Osteoblast (primary cell): ENCODE measurements around the gene SKA2. TPM values are rescaled to one million over a fixed set of nuclear protein-coding genes. Genes with fewer than 3 reads are reported as not detected.

Experiments
- DNase-seq: peaks from one replicate; pipeline ENCODE4 v3.0.0; 2011; ENCODE audit warnings: low spot score, mixed read lengths; ENCODE audit not compliant: insufficient read length; ENCODE audit errors: missing footprints
- H2AFZ ChIP-seq: 2 replicates; pipeline ENCODE4 v1.6.0; 2011; ENCODE audit warnings: mild to moderate bottlenecking, low read length
- H3K27ac ChIP-seq: 2 replicates; pipeline ENCODE4 v1.5.1; 2011; ENCODE audit warnings: mild to moderate bottlenecking, low read depth, low read length, moderate library complexity
- H3K27me3 ChIP-seq: 2 replicates; pipeline ENCODE4 v1.6.0; 2012; ENCODE audit warnings: mild to moderate bottlenecking, control low read depth, inconsistent platforms, low read length, moderate library complexity; ENCODE audit not compliant: insufficient read depth
- H3K36me3 ChIP-seq: 2 replicates; pipeline ENCODE4 v1.5.1; 2011; ENCODE audit warnings: mild to moderate bottlenecking, low read length, control low read depth, moderate library complexity; ENCODE audit not compliant: insufficient read depth
- H3K4me1 ChIP-seq: 2 replicates; pipeline ENCODE4 v1.5.1; 2011; ENCODE audit warnings: mild to moderate bottlenecking, low read length, control low read depth, moderate library complexity; ENCODE audit not compliant: insufficient read depth
- H3K4me2 ChIP-seq: 2 replicates; pipeline ENCODE4 v1.6.0; 2011; ENCODE audit warnings: mild to moderate bottlenecking, low read length; ENCODE audit not compliant: insufficient read depth
- H3K4me3 ChIP-seq: fragments of 200-600 bp; sonication (generic); 3 replicates; pipeline ENCODE4 v1.5.1; 2012; ENCODE audit warnings: mild to moderate bottlenecking, low read length, inconsistent platforms; ENCODE audit not compliant: insufficient read depth
- H3K79me2 ChIP-seq: 2 replicates; pipeline ENCODE4 v1.6.0; 2012; ENCODE audit warnings: mild to moderate bottlenecking, low read length, control low read depth, inconsistent platforms; ENCODE audit not compliant: insufficient read depth
- H3K9me3 ChIP-seq: 2 replicates; pipeline ENCODE4 v1.5.1; 2011; ENCODE audit warnings: low read depth, low read length, control low read depth
- H4K20me1 ChIP-seq: 2 replicates; pipeline ENCODE4 v1.6.0; 2012; ENCODE audit warnings: mild to moderate bottlenecking, low read length, control low read depth; ENCODE audit not compliant: insufficient read depth
- total RNA-seq: library from RNA; depleted of rRNA; stranded (reverse); fragments of >200 nt; gene quantifications from 2 replicates; pipeline ENCODE4 v1.2.3, GENCODE V29; 2012
- TF ChIP-seq, protein P1 (sequence below): IDR thresholded peaks from 2 replicates; pipeline ENCODE4 v1.5.1; 2011; ENCODE audit warnings: mild to moderate bottlenecking, low read depth, low read length, moderate library complexity; ENCODE audit errors: extremely low read depth

SKA2 gene
- total RNA-seq, 1 donor: 32.6 TPM

DNA sequence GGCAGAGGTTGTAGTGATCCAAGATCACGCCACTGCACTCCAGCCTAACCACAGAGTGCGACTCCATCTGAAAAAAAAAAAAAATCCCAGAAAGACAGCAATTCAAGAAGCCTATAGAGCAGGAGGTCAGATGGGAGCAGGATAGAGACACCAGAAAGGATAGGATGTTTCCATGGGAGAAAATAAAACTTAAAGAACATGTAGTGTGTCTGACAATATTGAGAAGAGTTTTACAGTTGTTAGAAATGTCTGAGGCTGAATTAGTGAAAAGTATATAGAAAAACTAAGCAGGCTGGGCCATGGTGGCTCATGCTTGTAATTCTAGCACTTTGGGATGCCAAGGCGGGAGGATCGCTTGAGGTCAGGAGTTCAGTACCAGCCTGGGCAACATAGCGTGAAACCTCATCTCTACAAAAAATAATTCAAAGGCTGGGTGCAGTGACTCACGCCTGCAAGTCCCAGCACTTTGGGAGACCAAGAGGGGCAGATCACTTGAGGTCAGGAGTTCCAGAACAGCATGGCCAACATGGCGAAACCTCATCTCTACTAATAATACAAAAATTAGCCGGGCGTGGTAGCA, 33.0 kb downstream of the SKA2 start:
- Histone ChIP-seq H3K27ac (no peak overlapping the region), H3K9me3 (no peaks in the 10 kb centered on the region), H3K36me3 (peaks cover 19% of the 10 kb centered on the region), H4K20me1 (no peaks in the 10 kb centered on the region), H3K79me2 (peaks cover 39% of the 10 kb centered on the region), H3K4me2 (no peak overlapping the region), H2AFZ (no peak overlapping the region), H3K27me3 (no peaks in the 10 kb centered on the region), H3K4me3 (no peak overlapping the region), H3K4me1 (no peaks in the 10 kb centered on the region)
- DNase-seq: no peak
- TF ChIP-seq, protein P1, sequence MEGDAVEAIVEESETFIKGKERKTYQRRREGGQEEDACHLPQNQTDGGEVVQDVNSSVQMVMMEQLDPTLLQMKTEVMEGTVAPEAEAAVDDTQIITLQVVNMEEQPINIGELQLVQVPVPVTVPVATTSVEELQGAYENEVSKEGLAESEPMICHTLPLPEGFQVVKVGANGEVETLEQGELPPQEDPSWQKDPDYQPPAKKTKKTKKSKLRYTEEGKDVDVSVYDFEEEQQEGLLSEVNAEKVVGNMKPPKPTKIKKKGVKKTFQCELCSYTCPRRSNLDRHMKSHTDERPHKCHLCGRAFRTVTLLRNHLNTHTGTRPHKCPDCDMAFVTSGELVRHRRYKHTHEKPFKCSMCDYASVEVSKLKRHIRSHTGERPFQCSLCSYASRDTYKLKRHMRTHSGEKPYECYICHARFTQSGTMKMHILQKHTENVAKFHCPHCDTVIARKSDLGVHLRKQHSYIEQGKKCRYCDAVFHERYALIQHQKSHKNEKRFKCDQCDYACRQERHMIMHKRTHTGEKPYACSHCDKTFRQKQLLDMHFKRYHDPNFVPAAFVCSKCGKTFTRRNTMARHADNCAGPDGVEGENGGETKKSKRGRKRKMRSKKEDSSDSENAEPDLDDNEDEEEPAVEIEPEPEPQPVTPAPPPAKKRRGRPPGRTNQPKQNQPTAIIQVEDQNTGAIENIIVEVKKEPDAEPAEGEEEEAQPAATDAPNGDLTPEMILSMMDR: no peak

DNA sequence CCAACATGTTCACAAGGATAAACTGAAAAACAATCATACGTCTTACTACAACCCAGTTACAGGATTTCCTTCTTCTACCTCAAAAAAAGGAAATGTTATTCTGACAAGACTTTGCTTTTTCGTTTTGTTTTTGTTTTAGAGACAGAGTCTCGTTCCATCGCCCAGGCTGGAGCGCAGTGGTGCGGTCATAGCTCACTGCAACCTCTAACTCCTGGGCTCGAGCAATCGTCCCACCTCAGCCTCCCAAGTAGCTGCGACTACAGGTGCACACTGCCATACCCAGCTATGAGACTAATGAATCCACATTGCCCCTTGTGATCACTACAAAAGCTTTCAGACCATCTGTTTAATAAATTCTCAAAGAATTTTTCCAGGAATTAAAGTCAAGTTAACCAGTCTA, 39.5 kb downstream of the SKA2 start:
- H4K20me1 ChIP-seq: no peaks in the 10 kb centered on the region
- H3K27ac ChIP-seq: no peak overlapping the region
- DNase-seq: no peak
- TF ChIP-seq, protein P1: no peak
- no peak overlapping the region for H3K4me2 ChIP-seq
- H3K9me3 ChIP-seq: no peaks in the 10 kb centered on the region
- H3K79me2 ChIP-seq: peaks cover 21% of the 10 kb centered on the region
- H3K4me3 ChIP-seq: no peak overlapping the region
- no peaks in the 10 kb centered on the region for H3K27me3 ChIP-seq
- H2AFZ ChIP-seq: no peak overlapping the region
- peaks cover 25% of the 10 kb centered on the region for H3K36me3 ChIP-seq
- H3K4me1 ChIP-seq: no peaks in the 10 kb centered on the region

DNA sequence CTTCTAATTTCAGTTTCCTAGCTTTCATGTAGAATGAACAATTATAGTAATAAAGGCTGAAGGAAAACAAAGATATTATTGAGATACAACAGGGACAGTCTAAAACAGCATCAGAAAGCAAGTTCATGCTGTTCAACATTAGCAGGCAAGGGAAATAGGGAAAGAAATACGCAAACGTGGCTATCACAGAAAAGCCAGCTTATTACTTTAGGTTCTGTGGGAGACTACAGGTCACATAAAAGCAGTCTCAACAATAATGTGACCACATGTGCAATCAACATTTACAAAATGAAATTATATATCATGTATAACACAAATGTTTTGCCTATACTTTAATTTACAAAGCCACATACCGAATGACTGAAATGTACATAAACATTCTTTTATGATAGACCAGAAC, 43.4 kb downstream of the SKA2 start:
- TF ChIP-seq, protein P1: no peak
- Histone ChIP-seq H3K36me3 (peaks cover 11% of the 10 kb centered on the region), H3K79me2 (peaks cover 9% of the 10 kb centered on the region), H2AFZ (no peak overlapping the region), H3K4me2 (no peak overlapping the region), H3K27me3 (no peaks in the 10 kb centered on the region), H3K9me3 (no peaks in the 10 kb centered on the region), H4K20me1 (no peaks in the 10 kb centered on the region), H3K4me3 (no peak overlapping the region), H3K27ac (no peak overlapping the region), H3K4me1 (peaks cover 6% of the 10 kb centered on the region)
- no peak for DNase-seq

DNA sequence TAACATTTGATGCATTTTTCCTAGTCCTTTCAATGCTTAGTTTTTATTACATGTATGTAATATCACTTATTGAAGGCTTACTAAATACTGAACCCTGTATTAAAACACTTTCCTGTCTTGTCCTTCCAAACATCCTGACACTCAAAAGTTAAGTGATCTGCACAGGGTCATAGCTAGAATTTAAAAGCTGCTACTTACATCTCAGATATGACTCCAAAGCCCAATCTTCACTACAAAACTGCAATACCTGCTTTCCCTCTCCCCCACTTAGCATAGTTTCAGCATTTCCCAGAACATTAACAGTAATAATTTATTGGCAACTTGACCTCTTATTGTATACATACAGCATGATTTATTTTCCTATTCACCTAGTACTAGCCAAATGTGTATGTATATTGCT, 44.0 kb downstream of the SKA2 start:
- Histone ChIP-seq H3K27ac (no peak overlapping the region), H3K27me3 (no peaks in the 10 kb centered on the region), H3K36me3 (peaks cover 11% of the 10 kb centered on the region), H3K4me2 (no peak overlapping the region), H3K9me3 (no peaks in the 10 kb centered on the region), H3K4me3 (no peak overlapping the region), H4K20me1 (no peaks in the 10 kb centered on the region), H3K79me2 (peaks cover 12% of the 10 kb centered on the region), H2AFZ (no peak overlapping the region), H3K4me1 (peaks cover 6% of the 10 kb centered on the region)
- TF ChIP-seq, protein P1: no peak
- no peak for DNase-seq
